Measurements from ENCODE around the gene KSR1.

- TF ChIP-seq, protein P1, sequence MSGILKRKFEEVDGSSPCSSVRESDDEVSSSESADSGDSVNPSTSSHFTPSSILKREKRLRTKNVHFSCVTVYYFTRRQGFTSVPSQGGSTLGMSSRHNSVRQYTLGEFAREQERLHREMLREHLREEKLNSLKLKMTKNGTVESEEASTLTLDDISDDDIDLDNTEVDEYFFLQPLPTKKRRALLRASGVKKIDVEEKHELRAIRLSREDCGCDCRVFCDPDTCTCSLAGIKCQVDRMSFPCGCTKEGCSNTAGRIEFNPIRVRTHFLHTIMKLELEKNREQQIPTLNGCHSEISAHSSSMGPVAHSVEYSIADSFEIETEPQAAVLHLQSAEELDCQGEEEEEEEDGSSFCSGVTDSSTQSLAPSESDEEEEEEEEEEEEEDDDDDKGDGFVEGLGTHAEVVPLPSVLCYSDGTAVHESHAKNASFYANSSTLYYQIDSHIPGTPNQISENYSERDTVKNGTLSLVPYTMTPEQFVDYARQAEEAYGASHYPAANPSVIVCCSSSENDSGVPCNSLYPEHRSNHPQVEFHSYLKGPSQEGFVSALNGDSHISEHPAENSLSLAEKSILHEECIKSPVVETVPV (CRISPR knock-in tag; IDR thresholded peaks at IDR 0.05) = no peak
- TF ChIP-seq GLIS3 (CRISPR knock-in tag; IDR thresholded peaks at IDR 0.05) (no peak), ARNTL (CRISPR knock-in tag; IDR thresholded peaks at IDR 0.05; ENCODE audit: borderline replicate concordance, low read depth) (no peak), TCF4 (CRISPR knock-in tag; IDR thresholded peaks at IDR 0.05; ENCODE audit: borderline replicate concordance) (no peak), PPARA (CRISPR knock-in tag; IDR thresholded peaks at IDR 0.05; ENCODE audit: borderline replicate concordance) (no peak)
These were observed 64.4 kb downstream of the KSR1 start for GRCh38 chr17:27520491-27521185.

Data from SK-N-SH treated with all-trans-retinoic acid at 6 μM for 48 hours (cell line).